OCI-LY7 (cell line): ENCODE measurements around the gene EPHB1. TPM values are rescaled to one million over a fixed set of nuclear protein-coding genes. Genes with fewer than 3 reads are reported as not detected.

ENCODE experiments used
- BruUV-seq: library from RNA; stranded (reverse); fragments of 400-500 nt; replicated peaks from 2 replicates; lab custom pipeline; 2021; lab: Mats Ljungman, UMichigan
- CTCF ChIA-PET: fragments of 300-600 bp; sonication (Branson Sonifier 250); formaldehyde crosslinking; loops from one replicate; lab custom pipeline; 2022; ENCODE audit warnings: antibody characterized with exemption; ENCODE audit not compliant: unreplicated experiment; lab: Charles Lee
- POLR2A ChIA-PET: fragments of 300-600 bp; sonication (Branson Sonifier 250); formaldehyde crosslinking; loops from one replicate; lab custom pipeline; 2022; ENCODE audit warnings: antibody characterized with exemption; lab: Charles Lee
- DNase-seq: peaks from one replicate; pipeline ENCODE4 v3.0.0-alpha.2; 2015; ENCODE audit warnings: low spot score
- H2AFZ ChIP-seq: fragments of 200-600 bp; sonication (generic), shearing (Covaris generic); 2 replicates; pipeline ENCODE4 v1.6.1; 2014; ENCODE audit warnings: mild to moderate bottlenecking, antibody characterized with exemption, low read length, moderate library complexity
- H3K27ac ChIP-seq: fragments of 200-600 bp; sonication (generic); 2 replicates; pipeline ENCODE4 v1.5.1; 2014; ENCODE audit warnings: mixed run types, low read depth, mild to moderate bottlenecking, moderate library complexity, low read length, inconsistent platforms; ENCODE audit not compliant: poor library complexity, severe bottlenecking
- H3K36me3 ChIP-seq: fragments of 200-600 bp; sonication (generic); 2 replicates; pipeline ENCODE4 v1.6.1; 2014; ENCODE audit warnings: mild to moderate bottlenecking, antibody characterized with exemption, low read length, moderate library complexity, mixed read lengths; ENCODE audit not compliant: insufficient read depth
- H3K4me1 ChIP-seq: fragments of 200-600 bp; sonication (generic); 2 replicates; pipeline ENCODE4 v1.5.1; 2014; ENCODE audit warnings: mild to moderate bottlenecking, low read length; ENCODE audit not compliant: insufficient read depth, poor library complexity, severe bottlenecking
- H3K4me2 ChIP-seq: fragments of 200-600 bp; sonication (generic); 2 replicates; pipeline ENCODE4 v1.6.1; 2014; ENCODE audit warnings: mild to moderate bottlenecking, low read length
- H3K4me3 ChIP-seq: fragments of 200-600 bp; sonication (generic); 2 replicates; pipeline ENCODE4 v1.5.1; 2014; ENCODE audit warnings: mild to moderate bottlenecking, low read depth, low read length; ENCODE audit not compliant: poor library complexity, severe bottlenecking
- H3K79me2 ChIP-seq: fragments of 200-600 bp; sonication (generic); 2 replicates; pipeline ENCODE4 v1.6.1; 2016; ENCODE audit warnings: low read depth, mild to moderate bottlenecking, low read length, moderate library complexity, mixed read lengths; ENCODE audit not compliant: insufficient read depth
- H3K9me2 ChIP-seq: fragments of 200-600 bp; sonication (generic); 2 replicates; pipeline ENCODE4 v1.6.1; 2016; ENCODE audit warnings: mild to moderate bottlenecking, low read length, mixed read lengths; ENCODE audit not compliant: insufficient read depth
- H3K9me3 ChIP-seq: fragments of 200-600 bp; sonication (generic); 2 replicates; pipeline ENCODE4 v1.6.1; 2014; ENCODE audit warnings: mild to moderate bottlenecking, mixed run types, low read length, mixed read lengths
- H4K20me1 ChIP-seq: fragments of 200-600 bp; sonication (generic); 2 replicates; pipeline ENCODE4 v1.6.1; 2014; ENCODE audit warnings: mild to moderate bottlenecking, antibody characterized with exemption, low read length, moderate library complexity, mixed read lengths; ENCODE audit not compliant: insufficient read depth
- CTCF ChIP-seq: fragments of 200-600 bp; sonication (generic); conservative IDR thresholded peaks from 2 replicates; pipeline ENCODE4 v1.5.1; 2014; ENCODE audit warnings: mild to moderate bottlenecking, antibody characterized with exemption, low read length, moderate library complexity, mixed read lengths
- EZH2phosphoT487 ChIP-seq: fragments of 200-600 bp; sonication (generic); IDR thresholded peaks from 2 replicates; pipeline ENCODE4 v1.6.1; 2018; ENCODE audit warnings: low read depth, borderline replicate concordance, mild to moderate bottlenecking, mixed run types, antibody characterized with exemption, low read length, moderate library complexity, mixed read lengths
- intact Hi-C: fragments of 100-400 bp; cut with micrococcal nuclease; formaldehyde crosslinking; loops from one replicate; pipeline ENCODE4 v1.10.0; 2022; ENCODE audit not compliant: unreplicated experiment
- total RNA-seq, 2 experiments: library from RNA; depleted of rRNA in 1 of 2; stranded (reverse); fragments of >200 nt in 1 of 2; shearing (Covaris generic) in 1 of 2; gene quantifications; 2 replicates each; pipeline ENCODE4 v1.2.3, GENCODE V29; 2014 to 2022

The EPHB1 gene
- total RNA-seq, 2 experiments from 2014 or later = 0.54 to 1.3 TPM

GRCh38 chr3:134964226-134964625 is 169.2 kb downstream of the EPHB1 start:
- no peaks in the 10 kb centered on the region for H4K20me1 ChIP-seq
- CTCF ChIA-PET = no interaction called here
- no peak overlapping the region for H3K4me2 ChIP-seq
- H3K9me2 ChIP-seq = no peaks in the 10 kb centered on the region
- no peak overlapping the region for H2AFZ ChIP-seq
- H3K9me3 ChIP-seq = no peaks in the 10 kb centered on the region
- no peaks in the 10 kb centered on the region for H3K79me2 ChIP-seq
- H3K4me3 ChIP-seq = no peak overlapping the region
- intact Hi-C loops = no loop called here
- H3K27ac ChIP-seq = no peak overlapping the region
- no peaks in the 10 kb centered on the region for H3K4me1 ChIP-seq
- H3K36me3 ChIP-seq = no peaks in the 10 kb centered on the region
- no TSS peak for BruUV-seq
- no peak for DNase-seq
- POLR2A ChIA-PET = no interaction called here
- TF ChIP-seq EZH2phosphoT487 (no peak), CTCF (no peak)

GRCh38 chr3:134965865-134966481 is 170.9 kb downstream of the EPHB1 start:
- intact Hi-C loops = no loop called here
- CTCF ChIA-PET = no interaction called here
- no TSS peak for BruUV-seq

More at GRCh38 chr3:134965865-134966481, 170.9 kb downstream of the EPHB1 start:
- Histone ChIP-seq H3K9me2 (no peaks in the 10 kb centered on the region), H4K20me1 (no peaks in the 10 kb centered on the region), H3K27ac (no peak overlapping the region), H2AFZ (no peak overlapping the region), H3K9me3 (no peaks in the 10 kb centered on the region), H3K4me2 (no peak overlapping the region), H3K36me3 (no peaks in the 10 kb centered on the region), H3K79me2 (no peaks in the 10 kb centered on the region), H3K4me1 (no peaks in the 10 kb centered on the region), H3K4me3 (no peak overlapping the region)
- POLR2A ChIA-PET = no interaction called here
- no peak for DNase-seq
- TF ChIP-seq CTCF = no peak
- no peak for TF ChIP-seq EZH2phosphoT487
